RPMI8226 (cell line): ENCODE measurements around the gene CDC42BPG.
A peak's percentile ranks its signal among the peaks of the same experiment; 100 is the strongest.
"Not testable (repeated sequence)": the region's sequence is repeated elsewhere in the genome, so short reads cannot be mapped to it uniquely, and the experiment has no call there.

Experiments
- DNase-seq: peaks from one replicate; pipeline ENCODE4 v3.0.0-alpha.2; 2015

The CDC42BPG gene

DNA sequence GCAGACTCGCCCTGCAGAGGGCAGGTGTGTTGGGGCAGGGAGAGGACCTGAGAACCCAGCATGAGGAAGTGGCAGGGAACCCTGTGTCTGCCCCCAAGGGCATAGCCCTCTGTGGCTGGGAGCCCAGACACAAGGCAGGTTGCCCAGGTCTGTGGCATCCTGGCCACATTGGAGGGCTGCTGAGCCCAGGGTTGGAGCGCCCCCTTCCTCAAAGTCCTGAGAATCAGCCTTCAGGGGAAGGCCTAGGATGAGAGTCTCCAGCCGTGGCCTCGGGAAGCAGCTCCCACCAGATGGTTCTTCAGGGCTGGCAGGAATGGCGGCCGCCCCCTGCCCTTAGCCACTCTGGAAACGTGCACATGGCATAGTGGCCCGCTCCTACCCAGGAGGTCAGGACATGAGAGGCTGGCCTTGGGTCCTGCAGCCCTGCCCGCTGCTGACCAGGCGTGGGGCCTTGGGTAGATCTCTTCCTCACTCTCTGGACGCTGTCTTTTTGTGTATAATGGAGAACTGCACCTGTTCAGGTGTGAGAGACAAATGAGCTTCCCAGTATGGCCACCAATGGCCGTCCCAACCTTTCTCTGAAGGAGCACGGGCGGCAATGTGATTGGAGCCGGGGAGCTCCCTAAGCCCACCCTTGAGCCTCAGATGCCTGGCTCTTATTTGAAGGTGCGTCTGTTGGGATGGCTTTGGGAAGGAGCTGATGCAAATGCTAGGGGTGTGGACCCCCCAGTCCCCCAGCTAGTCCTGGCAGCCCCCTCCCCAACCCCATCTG lies 4.6 kb upstream of the CDC42BPG start:
- DNase-seq, result peak; percentile 98

GRCh38 chr11:64848214-64848825 lies 3.9 kb upstream of the CDC42BPG start:
- no peak for DNase-seq

DNA sequence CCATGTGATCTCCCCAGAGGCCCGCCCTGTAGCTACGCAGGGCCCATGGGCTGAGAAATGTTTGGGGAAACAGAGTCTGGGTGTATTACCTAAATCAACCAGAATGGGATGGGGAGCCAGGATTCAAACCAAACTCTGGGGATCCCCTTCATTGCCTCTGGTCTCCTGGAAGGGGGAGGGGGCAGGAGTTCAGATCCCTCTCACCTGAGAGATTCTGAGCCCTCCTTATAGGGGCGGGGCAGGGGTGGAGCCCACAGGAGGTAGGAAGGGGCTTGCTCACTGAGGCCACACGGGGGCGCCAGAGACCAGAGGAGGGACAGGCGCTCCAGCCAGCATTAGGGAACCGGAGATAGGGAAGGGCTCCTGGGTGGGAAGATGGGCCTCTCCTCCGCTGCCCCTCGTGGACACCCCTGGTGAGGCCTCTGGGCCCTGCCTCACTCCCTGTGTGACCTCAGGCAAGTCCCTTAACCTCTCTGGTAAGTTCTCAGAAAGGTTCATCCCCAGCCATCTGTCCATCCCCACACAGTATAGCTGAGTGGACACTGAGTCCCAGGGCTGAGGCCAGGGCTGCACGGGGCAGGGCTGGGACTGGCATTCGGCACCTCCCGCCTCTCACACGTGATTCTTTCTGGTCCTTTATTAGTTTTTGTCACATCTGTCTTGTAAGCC lies 2.7 kb upstream of the CDC42BPG start:
- peak; percentile 96 for DNase-seq

DNA sequence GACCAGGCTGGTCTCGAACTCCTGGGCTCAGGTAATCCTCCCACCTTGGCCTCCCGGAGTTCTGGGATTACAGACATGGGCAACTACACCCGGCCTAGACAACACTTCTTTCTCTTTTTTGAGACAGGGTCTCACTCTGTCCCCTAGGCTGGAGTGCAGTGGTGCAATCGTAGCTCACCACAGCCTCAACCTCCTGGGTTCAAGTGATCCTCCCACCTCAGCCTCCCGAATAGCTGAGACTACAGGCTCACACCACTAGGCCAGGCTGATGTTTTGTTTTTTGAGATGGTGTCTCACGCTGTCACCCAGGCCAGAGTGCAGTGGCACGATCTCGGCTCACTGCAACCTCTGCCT lies 1.3 kb upstream of the CDC42BPG start:
- not testable (repeated sequence) for DNase-seq

DNA sequence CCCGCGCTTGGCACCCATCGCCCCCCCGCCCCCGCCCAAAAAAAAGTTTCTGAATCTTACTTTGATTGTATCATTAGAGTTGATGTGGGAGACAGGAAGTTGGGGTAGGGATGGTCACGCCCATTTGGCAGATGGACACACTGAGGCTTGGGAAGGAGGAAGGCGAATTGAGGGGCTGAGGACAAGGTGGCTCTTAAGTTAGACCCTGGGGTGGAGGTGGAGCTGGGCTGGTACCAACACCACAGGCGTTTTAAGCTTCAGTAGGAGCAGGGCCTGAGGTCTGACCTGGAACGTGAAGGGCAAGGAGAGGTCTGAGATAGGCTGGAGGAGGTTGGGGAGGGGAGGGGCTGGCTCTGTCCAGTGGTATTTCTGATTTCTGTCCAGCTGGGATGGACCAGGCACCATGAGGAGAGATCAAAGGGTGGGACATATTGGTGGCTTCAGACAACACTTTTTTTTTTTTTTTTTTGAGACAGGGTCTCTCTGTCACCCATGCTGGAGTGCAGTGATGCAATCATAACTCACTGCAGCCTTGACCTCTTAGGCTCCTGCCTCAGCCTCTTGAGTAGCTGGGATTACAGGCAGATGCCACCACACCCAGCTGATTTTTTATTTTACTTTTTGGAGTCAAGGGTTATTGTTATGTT lies 799 bp upstream of the CDC42BPG start:
- DNase-seq, result no peak

DNA sequence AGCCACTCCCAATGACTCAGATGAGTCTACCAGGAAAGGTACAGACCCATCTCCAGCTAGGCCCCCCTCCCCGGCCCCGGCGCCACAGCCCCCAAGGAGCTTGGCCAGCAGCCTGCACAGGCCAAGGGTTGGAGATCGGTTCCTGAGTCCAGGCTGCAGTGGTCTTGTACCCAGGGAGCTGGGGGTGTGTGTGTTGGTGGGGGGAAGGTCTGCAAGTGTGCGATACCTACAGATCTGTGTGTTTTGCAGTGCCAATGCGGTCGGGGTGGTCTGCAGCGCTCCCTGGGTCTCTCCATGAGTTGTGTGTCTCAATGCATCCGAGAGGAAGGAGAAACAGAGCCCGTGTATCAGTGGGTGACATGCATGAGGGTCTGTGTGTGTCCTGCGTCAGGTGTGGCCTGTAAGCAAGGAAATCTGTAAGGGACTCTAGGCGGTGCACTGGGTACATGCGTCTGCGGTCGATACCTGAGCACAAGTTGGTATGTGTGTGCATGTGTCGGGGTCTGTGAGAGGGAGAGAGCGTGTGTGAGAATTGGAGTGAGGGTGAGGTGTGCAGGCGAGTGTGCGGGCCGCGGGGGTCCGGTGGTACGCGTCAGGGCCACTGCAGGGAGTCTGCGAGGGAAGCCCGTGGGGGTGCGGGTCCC lies 645 bp downstream of the CDC42BPG start:
- no peak for DNase-seq

DNA sequence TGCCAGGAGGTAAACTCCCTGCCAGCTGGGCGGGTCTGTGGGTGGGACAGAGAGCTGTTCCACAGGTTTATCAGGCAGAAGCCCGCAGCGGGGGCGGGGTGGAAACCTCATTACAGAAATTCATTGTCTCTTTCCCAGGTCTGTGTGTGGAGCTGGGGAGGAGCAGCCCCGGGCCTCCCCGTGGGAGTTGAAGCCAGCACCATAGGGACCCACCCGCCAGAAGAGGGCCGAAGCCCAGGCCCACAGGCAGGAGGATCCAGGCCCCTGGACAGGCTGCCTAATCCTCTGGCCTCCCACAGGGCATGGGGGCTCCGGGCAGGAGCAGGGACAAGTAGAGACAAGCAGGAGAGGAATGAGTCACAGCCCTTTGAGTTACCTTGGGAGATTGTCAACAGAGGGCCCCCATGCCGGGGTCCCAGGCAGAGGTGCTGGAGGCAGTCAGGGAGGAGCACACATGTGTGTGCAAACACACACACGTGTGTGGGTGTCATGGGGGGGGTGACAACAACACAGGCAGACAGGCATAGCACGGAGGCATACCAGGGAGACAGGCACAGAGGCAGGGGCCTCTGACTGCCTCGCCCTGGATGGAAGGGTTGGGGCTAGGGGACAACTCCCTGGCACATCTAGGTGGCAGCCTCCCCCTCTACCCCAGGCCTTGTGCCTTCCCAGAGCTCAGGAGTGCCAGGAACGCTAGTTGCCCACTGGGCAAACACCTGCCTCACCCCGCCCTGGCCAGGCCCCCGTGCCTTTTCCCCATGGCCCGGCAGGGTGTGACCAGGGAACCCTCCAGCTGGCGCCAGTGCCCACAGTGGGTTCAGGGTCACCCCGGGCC lies 1.4 kb downstream of the CDC42BPG start:
- no peak for DNase-seq

DNA sequence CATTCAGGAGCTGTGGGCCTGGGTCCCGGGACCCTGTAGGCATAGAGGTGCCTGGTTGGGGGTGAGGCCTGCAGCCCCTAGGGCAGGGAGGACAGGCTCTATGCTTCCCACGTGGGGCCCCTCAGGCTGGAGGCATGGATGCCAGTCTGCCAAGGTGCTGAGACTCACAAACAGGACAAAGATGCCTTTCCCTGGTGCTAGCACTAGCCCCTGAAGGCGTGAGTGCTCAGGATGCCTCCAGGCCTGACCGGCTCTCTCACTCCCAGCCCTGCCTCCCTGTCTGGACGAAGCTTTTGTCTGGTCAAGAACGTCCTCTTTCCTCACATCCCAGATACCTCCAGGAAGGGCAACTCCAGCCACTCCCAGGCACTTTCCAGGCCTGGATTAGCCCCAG lies 2.1 kb downstream of the CDC42BPG start:
- no peak for DNase-seq

GRCh38 chr11:64841592-64842365 lies 2.7 kb downstream of the CDC42BPG start:
- DNase-seq, result no peak

- no peak for DNase-seq
These were observed 4.3 kb downstream of the CDC42BPG start for GRCh38 chr11:64839887-64840782.

DNA sequence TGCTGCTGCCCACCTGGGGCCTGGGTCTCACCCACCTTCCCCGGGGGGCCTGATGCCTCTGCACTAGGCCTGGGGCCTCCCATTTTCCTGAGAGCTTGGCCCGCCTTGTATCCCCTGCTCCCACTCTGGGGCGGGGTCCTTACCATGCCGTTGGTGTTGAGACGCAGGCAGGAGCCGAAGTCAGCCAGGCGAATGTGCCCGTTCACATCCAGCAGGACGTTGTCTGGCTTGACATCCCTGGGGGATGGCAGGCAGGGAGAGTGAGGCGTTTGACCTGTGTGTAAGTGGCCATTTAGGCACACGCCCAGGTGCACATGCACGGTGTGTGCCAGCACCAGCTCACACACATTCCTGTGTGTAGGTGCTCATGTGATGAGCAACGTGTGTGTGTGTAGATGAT lies 5.1 kb downstream of the CDC42BPG start:
- DNase-seq, result no peak

DNA sequence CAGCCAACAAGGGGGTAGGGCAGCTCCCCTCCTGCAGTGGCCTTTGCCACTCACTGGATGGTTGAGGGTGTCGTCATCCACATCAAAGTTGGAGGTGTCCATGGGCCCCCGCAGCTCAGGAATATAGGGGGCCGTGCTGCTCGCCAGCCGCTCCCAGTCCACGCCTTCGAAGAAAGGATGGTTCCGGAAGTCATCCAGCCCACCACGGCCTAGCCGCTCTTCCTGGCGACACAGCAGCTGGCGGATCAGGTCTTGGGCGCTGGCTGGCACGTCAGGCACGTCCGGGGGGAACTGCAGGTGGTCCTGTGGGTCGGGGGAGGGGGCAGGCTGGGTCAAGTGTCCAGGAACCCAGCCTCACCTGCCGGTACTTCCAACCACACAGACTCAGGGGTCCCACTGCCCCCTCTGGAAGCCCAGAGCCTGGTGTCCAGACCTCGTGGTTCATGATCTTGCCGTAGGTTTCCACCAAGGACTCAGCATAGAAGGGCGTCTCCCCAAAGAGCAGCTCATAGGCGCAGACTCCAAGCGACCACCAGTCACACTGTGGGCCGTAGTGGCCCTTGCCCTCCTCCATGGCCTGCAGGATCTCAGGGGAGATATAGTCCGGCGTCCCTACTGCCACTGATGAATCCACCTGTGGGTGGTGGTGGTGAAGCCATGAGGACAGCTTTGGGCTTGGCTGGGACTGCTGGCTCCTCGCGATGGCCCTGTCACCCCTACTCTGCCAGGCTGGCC lies 5.7 kb downstream of the CDC42BPG start:
- no peak for DNase-seq

- no peak for DNase-seq
These were observed 6.5 kb downstream of the CDC42BPG start for GRCh38 chr11:64837887-64838351.

DNA sequence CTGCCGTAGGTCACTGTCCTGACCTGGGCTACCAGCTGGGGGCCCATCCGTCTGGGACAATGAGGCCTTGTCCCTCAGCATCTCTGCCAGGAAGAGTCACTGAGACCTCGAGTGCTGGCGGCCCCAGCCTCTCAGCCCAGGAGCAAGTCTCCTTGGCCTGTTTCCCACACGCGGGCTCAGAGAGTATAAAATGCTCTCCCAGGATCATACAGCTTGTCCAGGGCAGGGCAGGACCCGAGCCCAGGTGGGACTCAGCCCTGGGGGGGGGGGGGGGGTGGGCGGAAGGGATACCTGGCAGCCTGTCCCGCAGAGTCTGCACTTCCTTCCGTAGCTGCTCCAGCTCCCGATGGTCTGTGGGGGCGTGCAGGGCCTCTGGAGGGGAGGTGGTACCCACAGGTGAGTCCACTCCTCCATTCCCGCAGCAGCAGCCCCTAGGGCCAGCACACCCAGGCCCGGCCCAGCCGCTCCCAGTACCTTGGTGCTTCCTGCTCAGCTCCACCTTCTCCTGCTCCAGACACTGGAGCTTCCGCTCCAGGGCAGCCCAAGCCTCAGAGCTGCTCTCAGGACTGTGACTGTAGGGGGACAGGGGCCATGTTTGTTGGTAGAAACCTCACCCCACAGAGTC lies 7.9 kb downstream of the CDC42BPG start:
- no peak for DNase-seq

GRCh38 chr11:64835616-64836447 lies 8.6 kb downstream of the CDC42BPG start:
- DNase-seq, result no peak

GRCh38 chr11:64834723-64835615 lies 9.5 kb downstream of the CDC42BPG start:
- DNase-seq, result no peak
